DMS 273 (cell line): ENCODE results near the gene S1PR5.
A peak's percentile ranks its signal among the peaks of the same experiment; 100 is the strongest.
"Not testable (repeated sequence)": the region's sequence is repeated elsewhere in the genome, so short reads cannot be mapped to it uniquely, and the experiment has no call there.

ENCODE experiments used
- DNase-seq: peaks from one replicate; lab custom pipeline; 2025; ENCODE audit not compliant: unreplicated experiment; lab: John Stamatoyannopoulos, UW

Gene S1PR5

DNA sequence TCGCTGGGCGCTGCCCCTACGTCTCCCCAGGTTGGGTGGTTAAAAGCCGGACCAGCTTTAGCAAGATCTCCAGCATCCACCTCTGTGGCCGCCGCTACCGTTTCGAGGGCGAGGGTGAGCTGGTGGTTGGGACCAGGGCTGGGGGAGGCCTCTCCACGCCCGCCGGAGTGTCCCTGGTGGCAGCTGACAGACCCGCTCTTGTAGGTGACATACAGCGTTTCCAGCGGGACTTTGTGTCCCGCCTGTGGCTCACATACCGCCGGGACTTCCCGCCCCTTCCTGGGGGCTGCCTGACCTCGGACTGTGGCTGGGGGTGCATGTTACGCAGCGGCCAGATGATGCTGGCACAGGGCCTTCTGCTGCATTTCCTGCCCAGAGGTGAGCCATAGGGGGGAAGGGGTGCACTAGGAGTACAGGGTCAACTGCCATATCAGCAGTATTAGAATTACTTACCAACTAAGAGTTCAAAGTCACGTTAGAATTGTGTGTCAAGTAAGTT lies 27.6 kb upstream of the S1PR5 start:
- no peak for DNase-seq

DNA sequence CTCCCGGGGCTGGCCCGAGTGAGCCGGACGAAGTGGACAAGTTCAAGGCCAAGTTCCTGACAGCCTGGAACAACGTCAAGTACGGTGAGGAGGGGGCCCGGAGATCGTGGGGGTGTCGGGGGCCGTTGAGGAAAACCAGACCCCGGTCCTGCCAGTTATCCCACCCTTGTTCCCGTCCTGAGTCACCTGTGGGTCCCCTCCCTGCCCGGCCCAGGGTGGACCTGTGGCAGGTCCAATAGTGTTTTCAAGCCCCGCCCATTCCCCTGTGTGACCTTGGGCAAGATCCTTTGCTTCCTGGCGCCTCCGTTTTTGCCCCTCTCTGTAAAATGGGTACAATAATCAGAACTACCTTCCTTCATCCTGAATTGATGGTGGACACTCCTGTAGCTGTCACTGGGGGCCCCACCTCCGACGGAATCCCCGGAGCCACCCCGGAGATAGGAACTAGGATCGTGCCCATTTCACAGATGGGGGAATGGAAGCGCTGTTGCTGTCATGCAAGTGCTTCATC lies 27.1 kb upstream of the S1PR5 start:
- DNase-seq, result peak; percentile 52

DNA sequence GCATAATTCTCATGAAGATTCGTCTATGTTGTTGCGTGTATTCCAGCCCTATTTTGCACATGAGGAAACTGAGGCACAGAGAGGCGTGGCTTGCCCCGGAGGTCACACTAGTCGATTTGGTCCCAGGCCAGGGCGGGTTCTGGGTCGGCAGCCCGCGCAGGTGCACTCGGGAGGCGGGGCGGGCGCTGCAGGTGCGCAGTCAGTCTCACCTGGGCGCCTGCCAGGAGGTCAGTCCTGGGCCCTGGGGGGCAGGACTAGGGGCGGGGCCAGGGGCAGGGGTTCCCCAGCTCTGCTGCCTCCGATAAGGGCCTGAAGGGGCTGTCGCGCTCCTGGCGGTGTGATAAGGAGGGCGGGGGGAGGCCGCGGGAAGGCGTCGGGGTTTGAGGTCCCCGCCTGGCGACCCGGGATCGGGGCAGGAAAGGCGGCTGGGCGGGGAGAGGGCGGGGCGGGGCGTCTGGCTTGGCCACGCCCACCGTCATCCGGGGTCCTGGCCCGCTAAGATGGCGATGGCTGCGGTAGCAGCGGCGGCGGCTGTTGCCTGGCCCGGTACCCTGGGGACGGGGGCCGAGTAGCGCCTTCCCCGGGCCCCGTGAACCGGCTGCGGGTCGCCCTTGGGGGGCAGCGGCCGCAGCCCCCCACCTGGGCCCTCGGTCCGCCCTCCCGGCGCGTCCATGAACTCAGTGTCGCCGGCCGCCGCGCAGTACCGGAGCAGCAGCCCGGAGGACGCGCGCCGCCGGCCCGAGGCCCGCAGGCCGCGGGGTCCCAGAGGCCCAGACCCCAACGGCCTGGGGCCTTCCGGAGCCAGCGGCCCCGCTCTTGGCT lies 26.4 kb upstream of the S1PR5 start, which contains the start of gene ATG4D:
Gene ATG4D, plus strand, starts transcription at position 485 of the 822 bp plus-strand sequence. Its CDS starts 187 bp downstream, at position 672.
- peak; percentile 92 for DNase-seq

DNA sequence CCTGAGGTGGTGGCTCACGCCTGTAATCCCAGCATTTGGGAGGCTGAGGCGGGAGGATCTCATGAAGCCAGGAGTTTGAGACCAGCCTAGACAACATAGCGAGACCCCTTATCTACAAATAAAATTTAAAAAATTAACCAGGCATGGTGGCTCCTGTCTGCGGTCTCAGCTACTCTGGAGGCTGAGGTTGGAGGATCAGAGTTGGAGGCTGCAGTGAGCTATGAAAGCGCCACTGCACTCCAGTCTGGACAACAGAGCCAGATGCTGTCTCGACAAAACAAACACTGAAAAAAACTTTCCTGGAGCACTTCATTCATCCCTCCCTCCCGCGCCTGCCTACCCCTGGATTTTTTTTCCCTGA lies 25.8 kb upstream of the S1PR5 start:
- peak; percentile 59 for DNase-seq

DNA sequence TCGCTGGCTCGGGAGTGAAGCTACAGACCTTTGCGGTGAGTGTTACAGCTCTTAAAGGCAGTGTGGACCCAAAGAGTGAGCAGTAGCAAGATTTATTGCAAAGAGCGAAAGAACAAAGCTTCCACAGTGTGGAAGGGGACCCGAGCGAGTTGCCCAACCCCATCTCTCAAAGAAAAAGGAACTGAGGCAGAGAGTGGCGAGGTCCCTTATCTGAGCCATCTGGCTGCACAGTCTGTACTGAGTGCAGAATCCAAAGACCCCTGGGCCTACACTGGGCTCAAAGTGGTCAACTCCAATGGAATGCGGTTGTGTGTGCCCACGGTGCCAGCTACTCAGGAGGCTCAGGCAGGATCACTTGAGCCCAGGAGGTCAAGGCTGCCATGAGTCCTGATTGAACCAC lies 21.8 kb upstream of the S1PR5 start:
- not testable (repeated sequence) for DNase-seq

DNA sequence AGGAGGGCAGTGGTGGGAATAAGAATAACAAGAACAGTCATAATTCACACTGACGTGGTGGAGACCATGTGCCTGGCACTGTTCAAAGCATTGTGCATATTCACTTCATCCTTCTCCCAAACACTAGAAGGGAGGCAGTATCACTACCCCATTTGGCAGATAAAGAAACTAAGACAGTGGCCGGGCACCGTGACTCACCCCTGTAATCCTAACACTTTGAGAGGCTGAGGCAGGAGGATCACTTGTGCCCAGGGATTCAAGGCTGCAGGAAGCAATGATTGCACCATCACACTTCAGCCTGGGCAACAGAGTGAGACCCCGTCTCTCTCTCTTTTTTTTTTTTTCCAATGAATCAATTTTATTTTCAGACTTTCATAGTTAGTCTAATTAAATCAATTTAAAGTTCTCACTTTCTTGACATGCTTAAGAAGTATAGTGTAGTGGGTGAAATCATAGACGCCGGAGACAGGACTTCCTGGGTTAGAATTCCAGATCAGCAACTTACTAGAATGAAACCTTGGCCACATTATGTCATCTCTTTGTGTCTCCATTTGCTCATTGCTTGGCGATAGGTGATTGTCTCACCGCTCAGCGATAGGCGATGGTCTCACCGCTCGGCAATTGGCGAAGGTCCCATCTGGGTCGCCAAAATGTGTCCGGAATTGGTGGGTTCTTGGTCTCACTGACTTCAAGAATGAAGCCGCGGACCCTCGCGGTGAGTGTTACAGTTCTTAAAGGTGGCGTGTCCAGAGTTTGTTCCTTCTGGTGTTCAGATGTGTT lies 21.1 kb upstream of the S1PR5 start:
- DNase-seq, result no peak

DNA sequence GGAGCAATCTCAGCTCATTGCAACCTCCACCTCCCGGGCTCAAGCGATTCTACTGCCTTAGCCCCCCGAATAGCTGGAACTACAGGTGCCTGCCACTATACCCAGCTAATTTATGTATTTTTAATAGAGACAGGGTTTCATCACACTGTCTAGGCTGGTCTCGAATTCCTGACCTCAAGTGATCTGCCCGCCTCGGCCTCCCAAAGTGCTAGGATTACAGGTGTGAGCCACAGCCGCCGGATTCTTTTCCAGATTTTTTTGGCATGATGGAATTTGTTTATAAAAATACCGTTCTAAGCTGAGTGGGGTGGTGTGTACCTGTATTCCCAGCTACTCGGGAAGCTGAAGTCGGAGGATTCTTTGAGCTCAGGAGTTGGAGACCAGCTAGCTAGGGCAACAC lies 20.4 kb upstream of the S1PR5 start:
- DNase-seq, result no peak

DNA sequence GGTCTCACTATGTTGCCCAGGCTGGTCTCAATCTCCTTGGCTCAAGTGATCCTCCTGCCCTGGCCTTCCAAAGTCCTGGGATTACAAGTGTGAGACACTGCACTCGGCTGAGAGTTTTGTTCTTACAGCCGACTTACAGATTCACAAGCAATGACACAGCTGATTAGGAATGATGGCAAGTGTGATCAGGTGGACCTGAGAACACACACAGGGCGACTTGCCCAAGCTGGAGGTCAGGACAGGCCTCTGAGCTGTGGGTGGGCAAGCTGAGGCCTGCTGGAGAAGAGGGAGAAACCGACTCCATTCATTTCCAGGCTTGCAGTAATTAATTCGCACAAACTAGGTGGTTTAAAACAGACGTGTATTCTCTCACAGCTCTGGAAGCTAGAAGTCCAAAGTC lies 18.4 kb upstream of the S1PR5 start:
- no peak for DNase-seq

DNA sequence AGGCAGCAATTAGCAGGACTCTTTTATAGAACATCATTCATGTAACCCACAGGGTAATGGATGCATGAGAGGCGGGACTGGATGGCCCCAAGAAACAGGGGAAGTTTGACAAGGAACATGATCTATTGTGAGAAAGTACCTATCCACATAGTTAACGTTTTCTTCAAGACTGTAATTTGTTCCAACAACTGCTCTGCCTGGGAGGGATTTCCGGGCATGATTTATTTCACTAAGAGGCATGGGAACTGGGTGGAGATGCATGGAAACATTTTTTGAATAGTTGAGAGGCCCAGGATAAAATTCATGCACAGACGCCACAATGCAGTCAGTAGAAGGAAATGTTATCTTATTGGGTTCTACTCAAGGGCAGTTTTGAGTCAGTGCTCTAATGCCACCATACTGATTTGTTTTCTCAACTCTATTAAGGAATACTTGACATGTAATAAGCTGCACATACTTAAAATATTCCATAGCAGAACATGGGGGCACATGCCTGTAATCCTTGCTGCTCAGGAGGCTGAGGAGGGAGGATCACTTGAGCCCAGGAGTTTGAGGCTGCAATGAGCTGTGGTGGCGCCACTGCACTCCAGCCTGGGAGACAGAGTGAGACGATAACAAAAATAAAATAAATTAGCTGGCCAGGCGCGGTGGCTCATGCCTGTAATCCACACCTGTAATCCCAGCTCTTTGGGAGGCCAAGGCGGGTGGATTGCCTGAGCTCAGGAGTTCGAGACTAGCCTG lies 16.6 kb upstream of the S1PR5 start:
- DNase-seq, result no peak

DNA sequence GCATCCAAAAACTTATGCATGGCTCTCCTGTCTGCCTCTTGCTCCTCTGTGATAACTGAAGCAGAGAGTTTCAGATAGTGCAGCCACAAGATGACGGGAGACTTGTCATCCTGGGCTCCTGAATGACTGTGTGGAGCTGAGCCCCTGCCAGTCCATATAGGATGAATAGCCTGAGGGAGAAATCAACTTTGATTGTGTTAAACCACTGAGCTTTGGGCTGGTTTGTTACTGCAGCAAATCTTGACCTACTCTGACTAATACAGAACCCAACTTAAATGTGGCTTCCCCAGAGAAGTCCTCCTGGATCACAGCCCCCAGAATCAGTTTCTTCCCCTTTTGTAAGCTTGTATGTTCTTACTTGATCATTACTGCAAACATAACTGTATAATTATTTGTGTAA lies 15.2 kb upstream of the S1PR5 start:
- no peak for DNase-seq

DNA sequence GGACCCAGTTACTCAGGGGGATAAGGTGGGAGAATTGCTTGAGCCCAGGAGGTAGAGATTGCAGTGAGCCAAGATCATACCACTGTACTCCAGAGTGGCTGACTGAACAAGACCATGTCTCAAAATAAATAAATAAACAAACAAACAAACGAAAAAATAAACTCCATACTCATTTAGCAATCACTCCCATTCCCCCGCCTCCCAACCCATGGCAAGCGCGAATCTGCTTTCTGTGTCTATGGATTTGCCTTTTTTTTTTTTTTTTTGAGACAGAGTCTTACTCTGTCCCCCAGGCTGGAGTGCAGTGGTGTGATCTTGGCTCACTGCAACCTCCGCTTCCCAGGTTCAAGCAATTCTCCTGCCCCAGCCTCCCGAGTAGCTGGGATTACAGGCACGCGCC lies 9.6 kb upstream of the S1PR5 start:
- DNase-seq, result not testable (repeated sequence)

DNA sequence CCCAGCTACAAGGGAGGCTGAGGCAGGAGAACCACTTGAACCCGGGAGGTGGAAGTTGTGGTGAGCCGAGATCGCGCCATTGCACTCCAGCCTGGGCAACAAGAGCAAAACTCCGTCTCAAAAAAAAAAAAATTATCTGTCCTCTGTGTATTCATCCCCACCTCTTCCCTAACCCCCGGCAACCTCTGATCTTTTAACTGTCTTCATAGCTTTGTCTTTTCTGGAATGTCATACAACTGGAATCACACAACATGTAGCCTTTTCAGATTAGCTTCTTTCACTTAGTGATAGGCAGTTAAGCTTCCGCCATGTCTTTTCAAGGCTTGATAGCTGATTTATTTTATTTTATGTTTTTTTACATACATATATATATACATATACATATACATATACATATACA lies 8.4 kb upstream of the S1PR5 start:
- no peak for DNase-seq

DNA sequence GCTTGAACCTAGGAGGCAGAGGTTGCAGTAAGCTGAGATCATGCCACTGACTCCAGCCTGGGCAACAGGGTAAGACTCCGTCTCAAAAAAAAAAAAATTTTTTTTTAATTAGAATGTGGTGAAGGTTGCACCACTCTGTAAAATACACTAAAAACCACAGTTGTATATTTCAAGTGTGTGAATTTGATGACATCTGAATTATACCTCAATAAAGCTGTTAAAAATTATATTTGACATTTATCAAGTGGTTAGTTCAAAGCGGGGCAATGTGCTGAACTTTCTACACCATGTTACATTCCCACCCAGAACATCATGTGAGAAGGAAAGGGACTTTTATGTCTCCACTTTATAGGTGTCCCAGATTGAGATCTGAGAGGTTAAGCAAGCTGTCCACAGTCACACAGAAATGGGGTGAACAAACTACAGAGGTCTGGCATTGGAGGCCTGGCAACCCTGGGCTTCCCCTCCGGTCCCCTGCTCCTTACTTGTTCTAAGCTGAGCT lies 5.9 kb upstream of the S1PR5 start:
- DNase-seq, result no peak

DNA sequence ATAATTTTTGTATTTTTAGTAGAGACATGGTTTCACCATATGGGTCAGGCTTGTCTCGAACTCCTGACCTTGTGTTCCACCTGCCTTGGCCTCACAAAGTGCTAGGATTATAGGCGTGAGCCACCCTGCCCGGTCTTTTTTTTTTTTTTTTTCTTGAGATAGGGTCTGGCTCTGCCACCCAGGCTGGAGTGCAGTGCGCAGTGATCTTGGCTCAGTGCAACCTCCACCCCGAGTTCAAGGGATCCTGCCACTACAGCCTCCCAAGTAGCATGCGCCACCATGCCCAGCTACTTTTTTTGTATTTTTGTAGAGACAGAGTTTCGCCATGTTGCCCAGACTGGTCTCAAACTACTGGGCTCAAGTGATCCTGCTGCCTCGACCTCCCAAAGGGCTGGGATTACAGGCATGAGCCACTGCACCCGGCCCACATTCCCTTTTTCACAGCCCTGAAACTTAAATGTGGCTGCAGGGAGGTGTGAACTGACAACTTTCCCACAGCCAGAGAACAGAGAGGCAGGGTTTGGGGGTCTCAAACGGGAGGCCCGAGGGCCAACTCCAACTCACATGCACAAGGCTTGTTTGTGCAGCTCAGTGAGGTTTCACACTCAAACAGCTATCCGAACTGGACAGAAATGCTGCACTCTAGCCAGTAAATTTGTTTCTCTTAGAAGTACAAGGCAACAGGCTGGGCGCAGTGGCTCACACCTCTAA lies 4.4 kb upstream of the S1PR5 start:
- DNase-seq, result no peak

DNA sequence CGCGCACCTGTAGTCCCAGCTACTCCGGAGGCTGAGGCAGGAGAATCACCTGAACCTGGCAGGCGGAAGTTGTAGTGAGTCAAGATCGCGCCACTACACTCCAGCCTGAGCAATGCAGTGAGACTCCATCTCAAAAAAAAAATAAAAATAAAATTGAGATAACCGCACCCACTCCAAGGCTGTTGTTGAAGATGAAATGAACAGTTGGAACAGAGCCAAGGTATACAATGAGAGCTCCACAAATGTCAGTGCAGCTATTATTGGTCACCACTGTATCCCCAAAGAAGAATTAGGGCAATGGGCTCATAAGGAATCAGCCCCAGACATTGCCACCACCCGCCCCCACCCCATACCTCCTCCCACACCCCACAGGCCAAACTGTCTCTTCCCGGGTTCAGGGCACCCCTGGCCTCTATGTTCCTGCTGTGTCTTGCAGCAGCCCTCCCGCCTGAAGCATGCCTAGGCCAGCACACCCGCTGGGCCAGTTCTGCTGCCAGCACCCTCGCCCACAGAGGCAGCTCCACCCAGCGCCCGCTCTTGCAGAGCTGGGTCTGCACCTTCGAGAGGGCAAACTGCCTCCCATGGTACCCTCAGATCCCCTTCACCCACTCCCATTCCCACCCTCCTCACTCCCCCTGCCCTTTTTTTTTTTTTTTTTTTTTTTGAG lies 3.5 kb upstream of the S1PR5 start:
- no peak for DNase-seq

DNA sequence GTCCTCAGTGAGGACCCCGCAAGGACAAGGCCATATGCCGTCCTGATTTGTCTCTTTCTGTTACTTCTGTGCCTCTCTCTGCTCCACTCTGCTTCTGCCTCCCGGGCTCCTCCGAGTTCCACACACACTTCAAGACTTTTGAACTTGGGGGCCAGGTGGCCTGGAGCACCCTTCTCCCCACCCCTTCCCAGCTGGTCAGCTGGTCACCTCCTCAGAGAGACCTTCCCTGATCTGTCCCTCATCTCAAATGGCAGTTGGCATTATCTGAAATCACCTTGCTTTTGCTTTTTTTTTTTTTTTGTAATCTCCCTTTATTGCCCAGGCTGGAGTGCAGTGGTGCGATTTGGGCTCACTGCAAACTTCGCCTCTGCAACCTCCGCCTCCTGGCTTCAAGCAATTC lies 2.2 kb upstream of the S1PR5 start:
- DNase-seq, result no peak

DNA sequence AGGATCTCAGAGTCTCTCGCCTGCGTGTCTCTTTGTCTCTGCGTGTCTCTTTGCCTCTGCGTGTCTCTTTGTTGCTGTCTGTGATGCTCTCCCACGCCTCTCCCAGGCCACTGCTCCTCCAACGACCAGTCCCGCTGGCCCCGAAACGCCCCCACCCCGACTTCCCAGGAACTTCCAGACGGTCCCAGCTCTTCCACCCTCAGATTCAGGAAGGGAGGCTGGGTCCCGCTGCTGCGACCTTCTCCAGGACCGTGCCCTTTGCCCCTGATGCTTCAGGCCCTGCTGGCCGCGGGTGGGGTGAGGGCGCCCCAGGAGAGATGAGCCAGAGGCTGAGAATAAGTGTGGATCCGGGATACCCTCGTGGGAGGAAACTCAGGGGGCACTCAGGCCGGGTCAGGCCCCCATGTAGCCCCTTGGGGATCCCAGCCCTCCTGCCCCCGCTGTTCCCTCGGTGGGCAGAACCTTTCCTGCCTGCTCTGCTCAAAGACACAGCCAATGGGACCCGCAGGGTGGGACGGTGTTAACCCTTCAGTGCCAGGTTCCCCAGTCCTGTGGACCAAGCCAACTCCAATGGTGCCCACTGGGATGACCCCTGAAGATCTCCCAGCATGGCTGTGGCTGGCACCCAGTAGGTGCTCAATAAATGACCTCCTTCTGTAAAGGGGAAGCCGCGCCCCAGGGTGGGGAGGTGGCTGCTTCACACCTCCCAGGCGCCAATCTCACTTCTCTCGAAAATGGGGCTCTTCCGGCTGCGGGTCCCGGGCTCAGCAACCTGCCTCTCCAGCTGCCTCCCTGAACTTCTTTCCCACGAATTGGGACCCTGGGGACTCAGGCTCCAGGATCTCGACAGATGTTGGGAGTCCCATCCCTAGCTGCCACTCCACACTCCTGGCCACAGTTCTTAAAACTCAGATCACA lies 1.5 kb upstream of the S1PR5 start:
- peak; percentile 88 for DNase-seq

DNA sequence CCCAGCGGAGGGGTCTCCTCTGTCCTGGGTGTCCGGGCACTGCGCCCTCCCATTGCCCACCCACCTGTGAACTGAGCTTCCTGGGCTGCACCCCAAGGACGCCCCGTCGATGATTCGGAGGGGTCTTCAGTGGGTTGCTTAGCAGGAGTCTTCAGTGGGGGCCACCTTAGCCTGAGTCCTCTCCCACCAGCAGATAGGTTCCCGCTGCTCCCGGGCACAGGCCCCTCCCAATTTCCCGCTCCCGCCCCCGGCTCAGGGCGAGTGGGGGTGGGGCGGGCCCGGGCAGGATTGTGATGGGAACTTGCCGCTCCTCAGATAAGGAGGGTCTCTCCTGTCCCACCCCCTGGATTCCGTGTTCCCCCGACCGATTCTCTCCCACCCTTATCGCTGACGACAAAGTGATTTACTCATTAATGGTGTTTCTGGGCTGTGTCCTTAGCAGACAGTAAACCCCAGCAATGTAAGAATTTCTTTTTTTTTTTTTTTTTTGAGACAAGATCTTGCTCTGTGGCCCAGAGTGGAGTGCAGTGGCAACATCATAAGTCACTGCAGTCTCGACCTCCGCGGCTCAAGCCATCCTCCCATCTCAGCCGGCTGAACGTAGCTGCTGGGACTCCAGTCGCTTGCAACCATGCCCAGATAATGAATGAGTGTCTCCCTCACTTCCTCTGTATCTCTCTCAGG lies 655 bp upstream of the S1PR5 start:
- DNase-seq, result peak; percentile 72
